Neural cell (in vitro differentiated cells): ENCODE results near the gene PBXIP1. TPM values are rescaled to one million over a fixed set of nuclear protein-coding genes. Genes with fewer than 3 reads are reported as not detected.

Source experiments
- H2AFZ ChIP-seq: fragments of 200-600, 300-800 bp; sonication (generic), shearing (Covaris generic); 2 replicates; pipeline ENCODE4 v1.6.0; 2014; ENCODE audit warnings: low read depth, mild to moderate bottlenecking, antibody characterized with exemption, low read length, moderate library complexity
- H3F3A ChIP-seq: fragments of 200-600 bp; shearing (Covaris generic); 2 replicates; pipeline ENCODE4 v1.6.1; 2016; ENCODE audit warnings: mild to moderate bottlenecking, moderate library complexity, mixed read lengths, antibody characterized with exemption, low read length; ENCODE audit not compliant: insufficient read depth, poor library complexity, severe bottlenecking
- H3K27ac ChIP-seq: fragments of 200-600, 300-800 bp; sonication (generic), shearing (Covaris generic); 2 replicates; pipeline ENCODE4 v1.5.1; 2014; ENCODE audit warnings: mild to moderate bottlenecking, low read length, moderate library complexity
- H3K27me3 ChIP-seq: fragments of 300-800, 200-600 bp; sonication (generic), shearing (Covaris generic); 2 replicates; pipeline ENCODE4 v1.6.0; 2014; ENCODE audit warnings: mild to moderate bottlenecking, low read depth, low read length, moderate library complexity; ENCODE audit not compliant: insufficient read depth
- H3K36me3 ChIP-seq: fragments of 300-800, 200-600 bp; sonication (generic), shearing (Covaris generic); 2 replicates; pipeline ENCODE4 v1.5.1; 2014; ENCODE audit warnings: mild to moderate bottlenecking, antibody characterized with exemption, low read length, moderate library complexity; ENCODE audit not compliant: insufficient read depth
- H3K4me2 ChIP-seq: fragments of 300-800, 200-600 bp; sonication (generic), shearing (Covaris generic); 2 replicates; pipeline ENCODE4 v1.6.0; 2014; ENCODE audit warnings: mild to moderate bottlenecking, low read length
- H3K4me3 ChIP-seq: fragments of 300-800, 200-600 bp; sonication (generic), shearing (Covaris generic); 2 replicates; pipeline ENCODE4 v1.5.1; 2014; ENCODE audit warnings: mild to moderate bottlenecking, low read length, moderate library complexity
- H3K79me2 ChIP-seq: fragments of 200-600 bp; shearing (Covaris generic); replicated peaks from 2 replicates; pipeline ENCODE4 v1.6.0; 2014; ENCODE audit warnings: mild to moderate bottlenecking, low read length, moderate library complexity; ENCODE audit not compliant: insufficient read depth
- H3K9ac ChIP-seq: fragments of 300-800, 200-600 bp; sonication (generic), shearing (Covaris generic); 2 replicates; pipeline ENCODE4 v1.6.1; 2016; ENCODE audit warnings: mild to moderate bottlenecking, low read length, mixed read lengths
- H3K9me2 ChIP-seq: fragments of 200-600 bp; shearing (Covaris generic); 2 replicates; pipeline ENCODE4 v1.6.1; 2016; ENCODE audit warnings: mild to moderate bottlenecking, low read length, mixed read lengths; ENCODE audit not compliant: insufficient read depth
- H3K9me3 ChIP-seq: fragments of 200-600, 300-800 bp; sonication (generic), shearing (Covaris generic); 2 replicates; pipeline ENCODE4 v1.6.1; 2016; ENCODE audit warnings: mild to moderate bottlenecking, mixed run types, low read length, moderate library complexity, mixed read lengths
- H4K20me1 ChIP-seq: fragments of 200-600 bp; shearing (Covaris generic); 2 replicates; pipeline ENCODE4 v1.6.1; 2016; ENCODE audit warnings: mild to moderate bottlenecking, mixed run types; ENCODE audit not compliant: insufficient read depth
- CTCF ChIP-seq: fragments of 450-650 bp; IDR thresholded peaks from 2 replicates; pipeline ENCODE4 v1.5.1; 2014; ENCODE audit warnings: antibody characterized with exemption, mild to moderate bottlenecking, moderate library complexity; ENCODE audit not compliant: poor library complexity, severe bottlenecking
- EP300 ChIP-seq: fragments of 450-650 bp; conservative IDR thresholded peaks from 2 replicates; pipeline ENCODE4 v1.6.1; 2014; ENCODE audit warnings: antibody characterized with exemption, mild to moderate bottlenecking, moderate library complexity; ENCODE audit not compliant: poor library complexity, severe bottlenecking
- EZH2 ChIP-seq: fragments of 200-600, 300-800 bp; shearing (Covaris generic), sonication (generic); IDR thresholded peaks from 2 replicates; pipeline ENCODE4 v1.6.1; 2014; ENCODE audit warnings: antibody characterized with exemption, low read length, borderline replicate concordance, mild to moderate bottlenecking; ENCODE audit not compliant: insufficient read depth, poor library complexity, severe bottlenecking
- MXI1 ChIP-seq: fragments of 450-650 bp; conservative IDR thresholded peaks from 2 replicates; pipeline ENCODE4 v1.6.1; 2014; ENCODE audit warnings: antibody characterized with exemption, mild to moderate bottlenecking; ENCODE audit not compliant: poor library complexity, severe bottlenecking
- POLR2AphosphoS5 ChIP-seq: IDR thresholded peaks from 2 replicates; pipeline ENCODE4 v1.6.1; 2012
- RAD21 ChIP-seq: fragments of 450-650 bp; conservative IDR thresholded peaks from 2 replicates; pipeline ENCODE4 v1.6.1; 2014; ENCODE audit warnings: antibody characterized with exemption, mild to moderate bottlenecking, moderate library complexity
- REST ChIP-seq: IDR thresholded peaks from 2 replicates; pipeline ENCODE4 v1.6.1; 2012; ENCODE audit warnings: borderline replicate concordance
- SMC3 ChIP-seq: fragments of 450-650 bp; conservative IDR thresholded peaks from 2 replicates; pipeline ENCODE4 v1.6.1; 2014; ENCODE audit warnings: antibody characterized with exemption, mild to moderate bottlenecking, moderate library complexity; ENCODE audit not compliant: poor library complexity
- TAF1 ChIP-seq: IDR thresholded peaks from 2 replicates; pipeline ENCODE4 v1.6.1; 2012; ENCODE audit warnings: low read depth
- polyA plus RNA-seq: library from polyadenylated mRNA; depleted of rRNA; stranded (reverse); fragments of >200 nt; gene quantifications from 2 replicates; pipeline ENCODE4 v1.2.3, GENCODE V29; 2014

Gene PBXIP1
- polyA plus RNA-seq, 1 donor from 2014 or later = 5.4 TPM

GRCh38 chr1:154957091-154957657 is 1.3 kb upstream of the PBXIP1 start:
- no peak overlapping the region for H3K27ac ChIP-seq
- H3K79me2 ChIP-seq = peaks cover 27% of the 10 kb centered on the region
- H3F3A ChIP-seq = peaks cover 8% of the 10 kb centered on the region
- no peaks in the 10 kb centered on the region for H3K9me2 ChIP-seq
- H3K9me3 ChIP-seq = no peaks in the 10 kb centered on the region
- H3K4me3 ChIP-seq = no peak overlapping the region
- H3K9ac ChIP-seq = no peak overlapping the region
- H2AFZ ChIP-seq = no peak overlapping the region
- H3K27me3 ChIP-seq = no peaks in the 10 kb centered on the region
- TF ChIP-seq TAF1 (no peak), SMC3 (no peak), CTCF (no peak), MXI1 (no peak), POLR2AphosphoS5 (no peak), RAD21 (no peak), EP300 (no peak), EZH2 (no peak), REST (no peak)
- no peak overlapping the region for H3K4me2 ChIP-seq
- no peaks in the 10 kb centered on the region for H3K36me3 ChIP-seq
- no peaks in the 10 kb centered on the region for H4K20me1 ChIP-seq

GRCh38 chr1:154956544-154956941 is 644 bp upstream of the PBXIP1 start:
- Histone ChIP-seq H3K27me3 (no peaks in the 10 kb centered on the region), H2AFZ (no peak overlapping the region), H3K79me2 (peaks cover 26% of the 10 kb centered on the region), H3K27ac (no peak overlapping the region), H3K9me3 (no peaks in the 10 kb centered on the region), H3K4me2 (no peak overlapping the region), H3F3A (peaks cover 8% of the 10 kb centered on the region), H4K20me1 (no peaks in the 10 kb centered on the region), H3K9me2 (no peaks in the 10 kb centered on the region), H3K36me3 (no peaks in the 10 kb centered on the region), H3K4me3 (peak overlapping the region; percentile 67), H3K9ac (no peak overlapping the region)
- TF ChIP-seq REST (no peak), CTCF (no peak), MXI1 (no peak), EP300 (no peak), TAF1 (no peak), EZH2 (no peak), POLR2AphosphoS5 (no peak), RAD21 (no peak), SMC3 (no peak)
